Activated CD8-positive, alpha-beta memory T cell treated with anti-CD3 and anti-CD28 coated beads, Interleukin-2, amount 50 U/mL, for 4 hours (primary cell): ENCODE results near the gene RDH8.
"Not testable (repeated sequence)": the region's sequence is repeated elsewhere in the genome, so short reads cannot be mapped to it uniquely, and the experiment has no call there.

Experiments used
- DNase-seq: peaks from one replicate; pipeline ENCODE4 v3.0.0-alpha.2; 2020

RDH8 gene

GRCh38 chr19:10006335-10006708 lies 7.0 kb upstream of the RDH8 start:
- DNase-seq = no peak

- DNase-seq = no peak
Measured at GRCh38 chr19:10006752-10007323, 6.4 kb upstream of the RDH8 start.

DNA sequence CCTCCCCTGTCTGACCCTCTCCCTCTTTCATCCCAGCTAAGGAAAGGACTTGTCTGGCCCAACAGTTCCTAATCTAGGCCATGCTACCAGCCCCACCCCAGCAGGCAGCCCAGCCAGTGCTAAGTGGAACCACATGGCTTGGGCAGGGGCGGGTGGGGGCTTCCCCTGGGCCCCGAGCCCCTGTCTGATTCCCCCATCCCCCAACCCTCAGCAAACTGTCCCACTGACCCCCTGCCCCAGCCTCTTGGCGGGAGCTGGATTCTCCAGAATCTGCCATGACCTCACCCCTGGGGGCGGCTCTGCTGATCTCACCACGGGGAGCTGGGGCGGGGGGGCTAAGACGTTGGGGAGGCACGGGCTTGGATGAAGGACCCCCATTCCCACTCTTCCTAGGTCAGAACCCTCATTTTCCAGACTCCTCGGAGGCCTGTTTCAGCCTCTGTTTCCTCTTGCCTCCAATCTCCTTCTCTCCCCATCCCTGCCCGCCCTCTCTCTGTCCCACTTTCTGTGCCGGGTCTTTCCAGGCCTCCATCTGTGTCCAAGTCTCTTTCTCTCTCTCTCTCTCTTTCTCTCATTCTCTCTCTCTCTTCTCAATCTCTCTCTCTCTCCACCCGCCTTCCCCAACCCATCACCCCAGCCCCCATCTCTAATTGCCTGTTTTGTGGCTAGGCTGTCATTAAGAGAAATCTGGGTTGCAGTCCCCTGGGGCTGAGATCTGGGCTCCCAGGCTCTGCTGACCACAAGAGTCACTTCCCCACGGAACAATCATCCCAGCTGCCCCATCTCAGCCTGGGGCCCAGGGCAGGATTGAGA lies 5.7 kb upstream of the RDH8 start:
- no peak for DNase-seq

DNA sequence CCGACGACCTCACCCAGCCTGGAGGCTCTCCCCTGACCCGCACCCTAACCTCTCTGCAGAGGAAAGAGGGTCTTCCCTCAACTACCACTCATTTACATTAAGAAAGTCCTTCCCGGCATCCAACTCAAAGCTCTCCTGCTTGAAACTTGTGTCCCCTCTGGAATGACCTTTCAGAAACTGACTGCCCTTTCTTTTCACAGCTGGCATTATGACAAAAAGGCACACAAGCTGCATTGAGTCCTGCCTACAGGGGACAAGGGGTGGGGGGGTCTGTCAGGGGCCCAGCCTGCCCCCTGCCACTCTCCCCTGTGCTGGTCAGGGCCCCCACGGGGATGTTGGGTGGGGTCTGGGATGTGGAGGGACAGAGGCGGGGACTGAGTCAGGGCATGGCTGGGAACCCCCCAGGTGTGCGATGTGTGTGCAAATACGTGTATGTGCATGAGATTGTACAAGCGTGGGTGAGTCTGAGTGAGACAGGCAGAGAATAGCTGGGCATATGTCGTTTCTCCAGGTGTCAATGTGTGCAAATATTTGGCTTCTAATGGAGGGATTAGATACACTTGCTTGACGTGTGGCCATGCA lies 5.0 kb upstream of the RDH8 start:
- DNase-seq = no peak

GRCh38 chr19:10009714-10010224 lies 3.5 kb upstream of the RDH8 start:
- peak; percentile 21 for DNase-seq

DNA sequence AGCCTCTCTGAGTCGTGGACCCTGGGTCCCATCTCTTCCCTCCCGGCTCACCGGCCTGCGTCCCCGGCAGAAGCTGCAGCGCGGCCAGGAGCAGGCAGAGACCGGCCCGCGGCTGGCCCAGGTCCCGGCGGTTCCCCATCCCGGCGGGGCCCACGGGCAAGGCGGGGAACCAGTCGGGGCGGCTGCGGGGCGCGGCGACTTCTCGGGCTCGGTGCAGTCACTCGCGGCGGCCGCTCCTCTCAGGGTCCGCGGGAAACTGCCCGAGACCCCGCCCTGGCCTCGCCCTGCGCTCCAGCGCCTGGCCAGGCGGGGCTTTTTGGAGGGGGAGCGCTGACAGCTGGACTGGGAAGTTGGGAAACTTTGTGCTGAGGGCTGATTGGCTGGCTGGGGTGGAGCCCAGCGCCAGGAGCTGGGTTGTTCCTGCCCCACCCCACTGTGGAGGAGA lies 3.0 kb upstream of the RDH8 start, which contains the start of gene COL5A3:
TSS of gene COL5A3 (minus strand) at position 258 of the 445 bp plus-strand sequence. CDS start at position 139, 119 bp downstream.
- no peak for DNase-seq

GRCh38 chr19:10010939-10011338 lies 2.3 kb upstream of the RDH8 start:
- DNase-seq = no peak

DNA sequence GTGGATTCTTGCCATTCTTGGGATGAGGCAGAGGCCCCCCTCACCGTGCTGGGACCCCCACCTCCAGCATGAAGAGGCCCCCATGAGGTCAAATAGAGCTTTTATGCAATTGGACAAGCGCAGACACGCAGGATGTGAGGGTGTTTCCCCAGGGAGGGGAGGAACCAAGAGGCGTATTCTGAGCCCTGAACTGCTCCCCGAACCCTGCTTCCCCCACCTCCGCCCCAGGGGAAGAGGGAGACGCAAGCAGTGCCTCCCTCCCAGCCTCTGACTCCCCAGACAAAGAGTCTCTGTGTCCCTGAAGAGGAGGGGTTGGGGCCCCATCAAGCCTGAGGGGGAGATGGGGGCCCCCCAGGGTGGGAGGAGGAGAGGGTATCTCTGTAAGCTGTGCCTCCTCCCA lies 1.3 kb upstream of the RDH8 start:
- DNase-seq = no peak

GRCh38 chr19:10013834-10014618 lies 743 bp downstream of the RDH8 start:
- no peak for DNase-seq

- DNase-seq = no peak
Measured at GRCh38 chr19:10018263-10018662, 5.0 kb downstream of the RDH8 start.

DNA sequence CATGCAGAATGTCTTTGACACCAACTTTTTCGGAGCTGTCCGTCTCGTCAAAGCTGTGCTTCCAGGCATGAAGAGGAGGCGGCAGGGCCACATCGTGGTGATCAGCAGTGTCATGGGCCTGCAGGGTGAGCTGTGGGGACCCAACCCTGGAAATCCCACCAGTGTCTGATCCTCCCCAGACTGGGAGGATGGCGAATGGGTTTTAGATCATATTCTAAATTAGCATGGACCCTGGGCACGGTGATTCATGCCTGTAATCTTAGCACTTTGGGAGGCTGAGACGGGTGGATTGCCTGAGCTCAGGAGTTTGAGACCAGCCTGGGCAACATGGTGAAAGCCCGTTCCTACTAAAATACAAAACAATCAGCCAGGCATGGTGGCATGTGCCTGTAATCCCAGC lies 5.5 kb downstream of the RDH8 start:
- no peak for DNase-seq

DNA sequence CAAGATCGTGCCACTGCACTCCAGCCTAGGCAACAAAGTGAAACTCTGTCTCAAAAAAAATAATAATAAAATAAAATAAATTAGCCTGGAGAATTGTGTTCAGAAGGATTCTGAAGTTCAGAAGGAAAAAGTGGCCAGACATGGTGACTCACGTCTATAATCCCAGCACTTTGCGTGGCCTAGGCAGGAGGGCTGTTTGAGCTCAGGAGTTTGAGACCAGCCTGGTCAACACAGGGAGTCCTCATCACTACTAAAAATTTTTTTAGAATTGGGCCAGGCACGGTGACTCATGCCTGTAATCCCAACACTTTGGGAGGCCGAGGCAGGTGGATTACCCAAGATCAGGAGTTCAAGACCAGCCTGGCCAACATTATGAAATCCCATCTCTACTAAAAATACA lies 6.0 kb downstream of the RDH8 start:
- no peak for DNase-seq

- no peak for DNase-seq
Measured at GRCh38 chr19:10020851-10021250, 7.6 kb downstream of the RDH8 start.

DNA sequence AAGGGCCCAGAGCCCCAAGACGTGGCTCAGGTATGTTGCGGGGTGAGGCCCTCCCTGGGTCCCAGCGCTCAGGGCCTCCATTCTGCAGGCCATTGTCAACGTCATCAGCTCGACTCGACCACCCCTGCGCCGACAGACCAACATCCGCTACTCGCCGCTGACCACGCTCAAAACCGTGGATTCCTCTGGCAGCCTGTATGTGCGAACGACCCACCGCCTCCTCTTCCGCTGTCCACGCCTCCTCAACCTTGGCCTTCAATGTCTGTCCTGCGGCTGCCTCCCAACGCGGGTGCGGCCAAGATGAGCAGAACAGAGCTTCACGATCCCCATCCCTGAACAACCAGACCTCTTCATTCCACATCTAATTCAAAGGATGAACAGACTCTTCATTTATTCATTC lies 8.2 kb downstream of the RDH8 start:
- DNase-seq = no peak

DNA sequence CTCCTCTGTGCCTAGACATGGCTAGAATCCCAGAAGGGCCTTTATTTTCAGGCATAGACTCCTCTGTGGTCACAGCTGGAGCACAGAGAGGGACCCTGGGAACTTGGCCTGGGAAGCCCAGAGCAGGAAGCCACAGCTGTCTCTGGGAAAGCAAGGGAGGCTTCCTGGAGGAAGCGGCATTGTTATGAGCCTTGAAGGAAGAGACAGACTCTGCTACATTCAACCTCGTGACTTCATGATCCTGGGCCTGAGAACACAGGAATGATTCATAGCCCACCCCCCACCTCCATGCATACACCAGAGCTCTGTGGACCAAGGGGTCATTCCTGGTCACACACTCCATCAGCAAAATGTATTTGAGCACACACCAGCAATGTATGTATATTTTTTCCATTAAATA lies 8.6 kb downstream of the RDH8 start:
- no peak for DNase-seq

GRCh38 chr19:10023096-10023495 lies 9.8 kb downstream of the RDH8 start:
- DNase-seq = not testable (repeated sequence)

DNA sequence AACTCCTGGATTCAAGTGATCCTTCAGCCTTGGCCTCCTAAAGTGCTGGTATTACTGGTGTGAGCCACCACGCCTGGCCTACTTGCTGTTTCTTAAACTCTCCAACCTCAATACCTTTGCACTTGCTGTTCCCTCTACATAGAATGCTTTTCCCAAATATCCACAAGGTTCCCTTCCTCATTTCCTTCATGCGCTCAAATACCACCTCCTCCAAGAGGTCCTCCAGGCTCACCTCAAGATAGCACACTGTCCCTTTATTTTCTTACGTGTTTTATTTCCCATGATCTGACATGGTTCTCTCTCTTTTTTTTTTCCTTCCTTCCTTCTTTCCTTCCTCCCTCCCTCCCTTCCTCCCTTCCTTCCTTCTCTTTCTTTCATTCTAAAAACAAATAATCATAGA lies 13.5 kb downstream of the RDH8 start:
- DNase-seq = no peak

DNA sequence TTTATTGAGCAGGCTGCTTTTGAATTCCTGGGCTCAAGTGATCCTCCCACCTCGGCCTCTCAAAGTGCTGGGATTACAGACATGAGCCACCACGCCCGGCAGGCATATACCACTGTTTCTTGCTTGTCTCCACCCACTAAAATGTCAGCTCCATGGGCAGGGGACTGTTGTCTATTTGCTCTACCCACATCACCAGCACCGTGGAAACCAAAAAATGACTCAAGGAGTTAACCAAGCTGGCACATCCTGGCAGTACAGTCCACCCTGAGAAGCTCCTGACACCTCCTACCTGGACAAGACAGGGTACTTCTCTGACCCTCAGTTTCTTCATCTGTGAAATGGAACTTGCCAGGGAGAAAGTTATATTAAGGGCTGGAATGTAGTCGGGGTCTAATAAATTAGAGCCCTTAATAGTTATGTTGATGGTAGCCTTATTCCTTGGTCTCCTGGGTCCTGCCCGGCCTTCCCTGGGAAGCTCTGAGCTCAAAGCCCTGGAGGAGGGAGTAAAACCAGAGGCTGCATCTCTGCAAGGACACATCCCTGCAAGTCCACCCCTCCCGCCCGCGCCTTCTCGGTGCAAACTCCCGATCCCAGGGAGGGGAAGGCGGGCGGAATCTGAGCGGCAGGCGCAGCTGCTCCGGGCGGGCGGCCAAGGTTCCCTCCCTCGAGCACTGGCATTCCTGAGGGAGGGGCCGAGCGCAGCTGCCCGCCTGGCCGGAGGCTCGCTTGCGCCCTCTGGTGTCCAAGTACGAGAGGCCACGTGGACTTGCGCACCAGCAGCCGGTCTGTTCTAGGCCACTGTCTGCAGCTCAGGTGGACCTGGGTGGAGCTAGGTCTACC lies 14.1 kb downstream of the RDH8 start:
- DNase-seq = peak; percentile 78

- DNase-seq = no peak
Measured at GRCh38 chr19:10033614-10034013, 20.3 kb downstream of the RDH8 start.

GRCh38 chr19:10036601-10037071 lies 23.4 kb downstream of the RDH8 start:
- no peak for DNase-seq

GRCh38 chr19:10037367-10037766 lies 24.1 kb downstream of the RDH8 start:
- DNase-seq = no peak

DNA sequence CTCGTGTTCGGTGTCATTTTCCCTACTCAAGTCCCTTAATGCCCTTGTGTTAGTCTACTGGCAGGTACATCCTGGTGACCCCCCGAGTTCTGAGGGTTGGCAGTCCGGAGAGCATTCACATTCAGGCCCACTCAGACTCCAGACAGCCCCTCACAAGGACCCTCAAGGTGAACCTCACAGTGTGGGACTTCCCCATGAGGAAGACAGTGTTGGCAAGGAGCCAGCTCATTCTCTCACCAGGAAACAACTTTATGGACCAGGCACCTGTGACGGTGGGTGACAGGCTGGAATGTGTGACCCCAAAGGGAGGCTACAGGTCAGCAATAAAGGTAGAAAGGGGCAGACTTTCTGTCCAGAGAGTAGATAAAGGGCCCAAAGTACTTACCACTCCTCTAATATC lies 24.5 kb downstream of the RDH8 start:
- DNase-seq = no peak
